Naive thymus-derived CD4-positive, alpha-beta T cell (primary cell): Measurements from ENCODE around the gene NPLOC4. TPM values are rescaled to one million over a fixed set of nuclear protein-coding genes. Genes with fewer than 3 reads are reported as not detected.

Experiments
- ATAC-seq: fragments of 150-1000 bp; cut with Tn5 transposase; 2 replicates; pipeline ENCODE4 v1.10.0; 2021; ENCODE audit warnings: mild to moderate bottlenecking, moderate library complexity
- CTCF ChIA-PET: fragments of 350-600 bp; sonication (Branson Sonifier 250); formaldehyde crosslinking; loops from one replicate; lab custom pipeline; 2021; ENCODE audit warnings: antibody characterized with exemption; lab: Charles Lee
- POLR2A ChIA-PET: fragments of 350-600 bp; sonication (Branson Sonifier 250); formaldehyde crosslinking; loops from one replicate; lab custom pipeline; 2021; ENCODE audit warnings: antibody characterized with exemption, inconsistent platforms; lab: Charles Lee
- DNase-seq, 9 donors: peaks; one replicate each; pipeline versions ENCODE4 v3.0.0 to v3.0.0-alpha.2; 2020 to 2022; ENCODE audit warnings: mixed read lengths in 1 of 9
- H3K27ac ChIP-seq: one replicate; pipeline ENCODE4 v1.7.0; 2013; ENCODE audit warnings: mild to moderate bottlenecking, low read depth, low read length, moderate library complexity
- H3K27me3 ChIP-seq, 2 donors: one replicate each; pipeline ENCODE4 v1.7.0; 2013; ENCODE audit warnings: low read length in 2 of 2, mild to moderate bottlenecking in 2 of 2, moderate library complexity in 2 of 2; ENCODE audit not compliant: control insufficient read depth in 2 of 2, insufficient read depth in 2 of 2
- H3K36me3 ChIP-seq, 3 experiments: 1 replicate in 2 of 3; 2 replicates in 1 of 3; pipeline ENCODE4 v1.7.0; 2013; ENCODE audit warnings: low read length in 3 of 3, mild to moderate bottlenecking in 3 of 3, moderate library complexity in 1 of 3; ENCODE audit not compliant: insufficient read depth in 3 of 3, control insufficient read depth in 2 of 3
- H3K4me1 ChIP-seq, 2 donors: one replicate each; pipeline ENCODE4 v1.7.0; 2013; ENCODE audit warnings: low read length in 2 of 2, mild to moderate bottlenecking in 2 of 2, moderate library complexity in 1 of 2; ENCODE audit not compliant: control insufficient read depth in 2 of 2, insufficient read depth in 2 of 2
- H3K4me3 ChIP-seq: 2 replicates; pipeline ENCODE4 v1.7.0; 2013; ENCODE audit warnings: mild to moderate bottlenecking, low read length
- H3K9me3 ChIP-seq, 3 experiments: 1 replicate in 2 of 3; 2 replicates in 1 of 3; pipeline ENCODE4 v1.7.0; 2013; ENCODE audit warnings: low read length in 3 of 3; ENCODE audit not compliant: control insufficient read depth in 2 of 3
- H3K27ac Mint-ChIP-seq, 9 donors: one replicate each; pipeline ENCODE4 v1.8.0; 2020 to 2022; ENCODE audit warnings: mixed read lengths in 9 of 9, mild to moderate bottlenecking in 8 of 9, moderate library complexity in 5 of 9, inconsistent platforms in 2 of 9
- H3K27me3 Mint-ChIP-seq, 5 donors: one replicate each; pipeline ENCODE4 v1.8.0; 2021 to 2022; ENCODE audit warnings: mixed read lengths in 5 of 5, mild to moderate bottlenecking in 1 of 5
- H3K36me3 Mint-ChIP-seq, 5 donors: one replicate each; pipeline ENCODE4 v1.8.0; 2020 to 2022; ENCODE audit warnings: mixed read lengths in 5 of 5, mild to moderate bottlenecking in 3 of 5, inconsistent platforms in 1 of 5
- H3K4me1 Mint-ChIP-seq, 7 donors: one replicate each; pipeline ENCODE4 v1.8.0; 2020 to 2022; ENCODE audit warnings: mixed read lengths in 7 of 7, mild to moderate bottlenecking in 3 of 7, inconsistent platforms in 1 of 7
- H3K4me3 Mint-ChIP-seq, 10 donors: one replicate each; pipeline ENCODE4 v1.8.0; 2020 to 2022; ENCODE audit warnings: mild to moderate bottlenecking in 10 of 10, mixed read lengths in 10 of 10, moderate library complexity in 6 of 10, inconsistent platforms in 2 of 10
- H3K9me3 Mint-ChIP-seq, 11 donors: one replicate each; pipeline ENCODE4 v1.8.0; 2020 to 2022; ENCODE audit warnings: mixed read lengths in 11 of 11, mild to moderate bottlenecking in 4 of 11, inconsistent platforms in 1 of 11, moderate library complexity in 1 of 11
- intact Hi-C, 2 donors: fragments of 100-400 bp; cut with micrococcal nuclease; formaldehyde crosslinking; loops; one replicate each; pipeline ENCODE4 v1.15.1; 2023
- polyA plus RNA-seq, 2 donors: library from polyadenylated mRNA; unstranded; fragments of 300-500 nt; fragmentation: Illumina TruSeq; gene quantifications; one replicate each; pipeline ENCODE4 v1.2.3, GENCODE V29; 2021
- total RNA-seq, 6 experiments: library from RNA in 5 of 6; stranded (reverse) in 5 of 6; gene quantifications; 1 replicate in 5 of 6; 2 replicates in 1 of 6; pipeline ENCODE4 v1.2.3 and lab custom pipeline; 2021 to 2026

NPLOC4 gene
- total and polyA plus RNA-seq, 7 experiments from 2014 or later, result 47.8 to 125 (median 84.2) TPM

DNA sequence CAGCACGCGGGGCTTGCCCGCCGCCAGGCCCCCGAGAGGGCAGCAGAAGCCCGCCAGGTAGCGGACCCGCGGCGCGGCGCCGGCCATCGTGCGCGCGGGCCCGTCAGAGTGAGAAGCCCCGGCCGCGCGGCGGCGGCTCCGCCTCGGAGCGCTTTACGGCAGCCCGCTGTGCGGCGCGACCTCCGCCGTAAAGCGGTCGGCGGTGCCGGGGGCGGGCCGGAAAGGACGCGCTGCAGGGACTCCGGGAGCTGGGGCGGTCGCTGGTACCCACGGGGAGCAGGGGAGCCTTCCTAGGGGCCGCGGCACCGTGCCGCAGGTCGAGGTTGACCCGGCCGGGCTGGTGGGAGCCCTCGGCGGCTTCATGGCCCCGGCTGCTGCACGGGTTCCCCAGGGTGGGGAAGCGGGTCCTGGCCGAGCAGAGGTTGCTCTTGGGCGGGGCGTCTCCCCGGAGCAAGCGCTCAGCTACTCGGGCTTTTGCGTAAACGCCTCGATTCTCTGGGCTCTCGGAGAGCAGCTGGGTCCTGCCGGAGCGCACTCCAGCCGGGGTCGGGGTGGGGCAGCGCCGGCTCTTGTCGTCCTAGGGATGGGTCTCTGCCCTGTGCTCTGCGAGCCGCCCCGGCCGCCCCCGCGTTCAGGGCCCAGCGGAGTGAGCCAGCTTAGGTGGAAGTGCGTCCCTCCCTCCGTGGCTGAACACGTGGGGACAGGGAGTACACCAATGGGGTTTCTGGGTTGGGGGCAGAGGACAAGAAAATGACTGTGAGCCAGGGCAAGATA lies 84.5 kb downstream of the NPLOC4 start, which contains the start of gene FAAP100:
FAAP100 (minus strand) TSS at position 110 of the 774 bp plus-strand sequence; CDS start at position 87, 23 bp downstream.
- peak within 1 kb of the TSS; percentile 88 to 93 (median 90) for H3K4me3 Mint-ChIP-seq
- peak within 1 kb of the TSS; percentile 77 for H3K4me3 ChIP-seq
- CTCF ChIA-PET, result interaction anchor here (0.7 to 1.6 kb wide), 5 partner anchors 14 to 300 kb away, joined by 3 to 7 read pairs (median 4); no protein-coding TSS in a partner anchor
- ATAC-seq (peak; percentile 86), DNase-seq (peak; percentile 73 to 92 (median 86))
- H3K36me3 Mint-ChIP-seq, result peaks cover 0 to 12% (median 8%) of the 10 kb centered on the region in 5 donors
- no peaks in the 10 kb centered on the region for H3K9me3 ChIP-seq
- H3K4me1 ChIP-seq, result peaks cover 17% of the 10 kb centered on the region in 2 donors
- POLR2A ChIA-PET, result interaction anchor here (0.8 to 6.0 kb wide), 12 partner anchors 10 to 906 kb away, joined by 3 to 65 read pairs (median 6); partner anchors contain the start of genes ACTG1, NARF and SLC38A10
- H3K27me3 ChIP-seq, result no peaks in the 10 kb centered on the region
- H3K27ac Mint-ChIP-seq, result peak within 1 kb of the TSS; percentile 69 to 95 (median 92)
- peaks cover 16 to 41% (median 36%) of the 10 kb centered on the region in 7 donors for H3K4me1 Mint-ChIP-seq
- peaks cover 0 to 27% (median 6%) of the 10 kb centered on the region in 3 experiments for H3K36me3 ChIP-seq
- no peaks in the 10 kb centered on the region for H3K27me3 Mint-ChIP-seq
- no peaks in the 10 kb centered on the region for H3K9me3 Mint-ChIP-seq
- H3K27ac ChIP-seq, result peak within 1 kb of the TSS; percentile 95
- intact Hi-C loops, result loop anchor here (1.0 to 10.0 kb wide), 20 partner anchors 33 to 1290 kb away; partner anchors contain the start of genes ACTG1 (in 2 of the 2), MRPL12 (in 2 of the 2), SLC38A10 (in 2 of the 2) and ARL16 (in 1 of the 2)

DNA sequence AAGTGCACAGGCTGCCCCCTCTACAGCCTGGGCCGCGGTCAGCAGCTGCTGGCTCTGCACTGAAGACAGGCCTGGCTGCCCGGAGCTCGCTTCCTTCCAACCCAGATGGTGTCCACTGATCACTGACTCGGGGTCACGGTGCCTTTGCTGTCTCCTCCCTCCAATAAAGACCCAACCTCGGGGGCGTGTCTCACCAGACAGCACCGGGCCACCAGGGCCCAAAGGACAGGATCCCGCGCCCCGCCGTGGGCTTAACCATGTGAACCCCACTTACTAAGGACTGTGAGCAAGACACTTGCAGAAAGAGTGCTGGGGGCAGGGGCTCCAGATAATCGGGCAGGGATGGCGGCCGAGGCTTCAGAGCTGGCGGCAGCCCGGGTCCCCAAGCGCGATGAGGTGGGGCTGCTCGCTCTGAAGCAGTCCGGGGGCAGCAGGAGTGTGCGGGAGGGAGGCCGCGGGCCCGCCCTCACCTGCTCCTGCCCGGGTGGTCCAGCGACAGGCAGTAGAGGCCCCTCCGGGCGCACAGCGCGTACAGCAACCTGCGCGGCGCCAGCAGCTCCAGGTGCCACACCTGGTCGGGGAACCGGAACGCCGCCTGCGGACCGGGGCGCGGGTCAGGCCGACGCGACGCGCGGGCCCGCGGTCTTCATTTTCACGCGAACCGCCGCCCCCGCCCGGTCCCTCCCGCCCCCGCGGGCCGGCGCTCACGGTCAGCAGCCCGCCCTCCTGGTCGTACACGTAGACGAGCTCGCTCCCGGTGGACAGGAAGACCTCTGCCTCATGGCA lies 85.3 kb downstream of the NPLOC4 start:
- peak overlapping the region; percentile 37 to 87 (median 65) for H3K27ac Mint-ChIP-seq
- H3K27me3 Mint-ChIP-seq, result no peaks in the 10 kb centered on the region
- peaks cover 0 to 31% (median 6%) of the 10 kb centered on the region in 3 experiments for H3K36me3 ChIP-seq
- ChIA-PET CTCF (interaction anchor here (1.0 to 1.6 kb wide), 3 partner anchors 31 to 50 kb away, joined by 4 to 7 read pairs (median 4); no protein-coding TSS in a partner anchor), POLR2A (interaction anchor here (0.8 to 6.0 kb wide), 9 partner anchors 13 to 907 kb away, joined by 3 to 65 read pairs (median 6); partner anchors contain the start of genes ACTG1 and NARF)
- H3K9me3 ChIP-seq, result no peaks in the 10 kb centered on the region
- peaks cover 0 to 8% (median 6%) of the 10 kb centered on the region in 5 donors for H3K36me3 Mint-ChIP-seq
- intact Hi-C loops, result loop anchor here (1.0 to 10.0 kb wide), 16 partner anchors 39 to 1289 kb away; partner anchors contain the start of genes MRPL12 (in 2 of the 2), SLC38A10 (in 2 of the 2), ACTG1 (in 1 of the 2) and ARL16 (in 1 of the 2)
- ATAC-seq (no peak), DNase-seq (no peak)
- peak overlapping the region; percentile 95 for H3K27ac ChIP-seq
- peaks cover 17% of the 10 kb centered on the region in 2 donors for H3K4me1 ChIP-seq
- peaks cover 16 to 41% (median 36%) of the 10 kb centered on the region in 7 donors for H3K4me1 Mint-ChIP-seq
- H3K27me3 ChIP-seq, result no peaks in the 10 kb centered on the region
- no peaks in the 10 kb centered on the region for H3K9me3 Mint-ChIP-seq
- peak overlapping the region; percentile 77 to 93 (median 86) for H3K4me3 Mint-ChIP-seq
- H3K4me3 ChIP-seq, result peak overlapping the region; percentile 77

DNA sequence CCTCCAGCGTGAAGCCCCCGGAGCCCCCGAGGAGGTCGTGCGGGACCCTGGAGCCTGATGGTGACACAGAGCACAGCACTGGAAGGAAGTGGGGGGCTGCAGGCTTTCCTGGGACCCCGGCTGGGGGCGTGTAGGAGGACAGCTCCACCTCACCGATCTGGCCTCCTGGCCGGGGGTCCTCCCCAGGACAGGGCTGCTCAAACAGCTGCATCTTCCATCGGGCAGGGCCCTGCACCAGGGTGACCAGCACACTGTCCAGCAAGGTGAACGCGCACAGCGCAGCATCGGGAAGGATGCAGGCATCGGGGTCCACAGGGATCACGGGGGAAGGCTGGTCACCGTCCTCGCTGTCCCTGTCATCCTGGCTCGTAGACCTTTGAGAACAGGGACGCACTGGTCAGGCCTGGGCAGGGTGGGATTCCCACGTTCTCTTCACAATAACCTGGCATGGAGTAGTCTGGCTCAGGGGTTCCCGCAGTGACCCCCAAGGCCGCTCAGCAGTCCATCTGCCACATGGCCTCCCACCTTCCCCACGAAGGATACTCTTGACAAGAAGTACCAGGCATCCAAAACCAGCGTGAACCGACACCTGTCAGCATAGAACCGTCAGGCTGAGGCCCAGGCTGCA lies 86.0 kb downstream of the NPLOC4 start:
- H3K27me3 Mint-ChIP-seq, result no peaks in the 10 kb centered on the region
- Histone ChIP-seq H3K4me3 (peak overlapping the region; percentile 77), H3K27me3 (no peaks in the 10 kb centered on the region), H3K4me1 (peaks cover 17% of the 10 kb centered on the region in 2 donors), H3K27ac (peak overlapping the region; percentile 95), H3K36me3 (peaks cover 0 to 38% (median 6%) of the 10 kb centered on the region in 3 experiments), H3K9me3 (no peaks in the 10 kb centered on the region)
- H3K36me3 Mint-ChIP-seq, result peaks cover 0 to 12% (median 6%) of the 10 kb centered on the region in 5 donors
- intact Hi-C loops, result loop anchor here (5.0 to 10.0 kb wide), 5 partner anchors 131 to 1289 kb away; partner anchors contain the start of genes ARL16 (in 1 of the 2), HGS (in 1 of the 2), MRPL12 (in 1 of the 2) and RNF213 (in 1 of the 2)
- H3K4me1 Mint-ChIP-seq, result peaks cover 16 to 41% (median 36%) of the 10 kb centered on the region in 7 donors
- H3K27ac Mint-ChIP-seq, result peak overlapping the region in 7 of 9 donors; percentile 37 to 84 (median 64)
- ChIA-PET POLR2A (interaction anchor here (1.8 to 6.0 kb wide), 4 partner anchors 14 to 40 kb away, joined by 3 to 65 read pairs (median 18); partner anchors contain the start of gene ACTG1), CTCF (interaction anchor here (1.4 kb wide), 1 partner anchor 31 kb away, joined by 4 read pairs; no protein-coding TSS in a partner anchor)
- H3K4me3 Mint-ChIP-seq, result peak overlapping the region; percentile 77 to 93 (median 86)
- ATAC-seq (no peak), DNase-seq (no peak)
- H3K9me3 Mint-ChIP-seq, result no peaks in the 10 kb centered on the region

DNA sequence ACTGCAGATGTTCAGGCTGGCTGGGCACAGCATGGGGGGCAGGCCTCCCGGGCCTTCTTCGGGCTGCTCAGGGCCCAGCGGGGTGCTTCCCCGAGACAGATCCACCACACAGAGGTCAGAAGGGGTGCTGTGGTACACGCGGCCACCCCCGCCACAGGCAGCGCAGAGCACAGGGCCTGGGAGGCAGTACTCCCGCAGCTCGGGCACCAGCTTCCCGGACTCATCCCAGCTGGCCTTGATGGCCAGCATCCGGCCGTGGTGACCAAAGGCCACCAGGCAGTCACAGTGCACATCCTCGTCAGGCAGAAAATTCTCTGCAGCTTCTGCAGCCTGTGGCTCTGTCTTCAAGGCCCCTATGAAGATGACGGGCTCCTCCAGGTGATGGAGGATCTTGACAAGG lies 86.6 kb downstream of the NPLOC4 start:
- peaks cover 17% of the 10 kb centered on the region in 2 donors for H3K4me1 ChIP-seq
- H3K27ac ChIP-seq, result no peak overlapping the region
- DNase-seq (no peak), ATAC-seq (no peak)
- ChIA-PET POLR2A (interaction anchor here (1.8 to 6.0 kb wide), 2 partner anchors 13 to 39 kb away, joined by 3 to 65 read pairs; partner anchors contain the start of gene ACTG1), CTCF (interaction anchor here (1.4 kb wide), 1 partner anchor 30 kb away, joined by 4 read pairs; no protein-coding TSS in a partner anchor)
- no peaks in the 10 kb centered on the region for H3K27me3 ChIP-seq
- H3K27me3 Mint-ChIP-seq, result no peaks in the 10 kb centered on the region
- H3K36me3 ChIP-seq, result peaks cover 0 to 45% (median 6%) of the 10 kb centered on the region in 3 experiments
- H3K9me3 ChIP-seq, result no peaks in the 10 kb centered on the region
- intact Hi-C loops, result loop anchor here (5.0 to 10.0 kb wide), 5 partner anchors 132 to 1288 kb away; partner anchors contain the start of genes ARL16 (in 1 of the 2), HGS (in 1 of the 2), MRPL12 (in 1 of the 2) and RNF213 (in 1 of the 2)
- H3K9me3 Mint-ChIP-seq, result no peaks in the 10 kb centered on the region
- peak overlapping the region in 3 of 9 donors; percentile 37 to 68 (median 62) for H3K27ac Mint-ChIP-seq
- H3K4me1 Mint-ChIP-seq, result peaks cover 16 to 41% (median 36%) of the 10 kb centered on the region in 7 donors
- H3K4me3 ChIP-seq, result no peak overlapping the region
- H3K36me3 Mint-ChIP-seq, result peaks cover 0 to 12% (median 6%) of the 10 kb centered on the region in 5 donors
- H3K4me3 Mint-ChIP-seq, result peak overlapping the region; percentile 39 to 93 (median 86)

DNA sequence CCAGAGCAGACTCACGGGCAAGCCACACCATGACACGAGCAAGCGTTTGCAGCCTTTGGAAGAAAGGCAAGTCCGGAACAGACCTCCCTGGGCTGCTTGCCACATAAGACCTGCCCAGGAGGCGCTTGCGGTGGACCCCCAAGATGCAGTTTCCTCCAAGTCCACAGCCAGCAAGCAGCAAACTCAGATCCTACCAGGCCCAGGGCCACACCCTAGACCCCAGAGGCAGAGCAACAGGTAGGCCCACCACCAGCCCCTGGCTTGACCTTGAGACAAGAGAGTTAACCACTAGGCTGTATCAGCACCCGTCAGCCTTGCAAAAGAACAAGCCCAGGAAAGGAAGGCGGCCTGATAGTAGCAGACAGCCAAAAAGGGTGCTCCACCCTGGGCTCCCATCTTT lies 87.1 kb downstream of the NPLOC4 start:
- Histone ChIP-seq H3K27me3 (no peaks in the 10 kb centered on the region), H3K4me3 (no peak overlapping the region), H3K4me1 (peaks cover 17% of the 10 kb centered on the region in 2 donors), H3K9me3 (no peaks in the 10 kb centered on the region), H3K27ac (no peak overlapping the region), H3K36me3 (peaks cover 0 to 48% (median 6%) of the 10 kb centered on the region in 3 experiments)
- peak overlapping the region; percentile 37 to 93 (median 68) for H3K4me3 Mint-ChIP-seq
- DNase-seq (no peak), ATAC-seq (no peak)
- intact Hi-C loops, result loop anchor here (5.0 to 10.0 kb wide), 5 partner anchors 132 to 1288 kb away; partner anchors contain the start of genes ARL16 (in 1 of the 2), HGS (in 1 of the 2), MRPL12 (in 1 of the 2) and RNF213 (in 1 of the 2)
- ChIA-PET POLR2A (interaction anchor here (1.8 to 6.0 kb wide), 2 partner anchors 13 to 39 kb away, joined by 3 to 65 read pairs; partner anchors contain the start of gene ACTG1), CTCF (no interaction called here)
- H3K9me3 Mint-ChIP-seq, result no peaks in the 10 kb centered on the region
- H3K27ac Mint-ChIP-seq, result peak overlapping the region in 3 of 9 donors; percentile 19 to 68 (median 62)
- H3K4me1 Mint-ChIP-seq, result peaks cover 16 to 41% (median 36%) of the 10 kb centered on the region in 7 donors
- H3K27me3 Mint-ChIP-seq, result no peaks in the 10 kb centered on the region
- peaks cover 0 to 16% (median 6%) of the 10 kb centered on the region in 5 donors for H3K36me3 Mint-ChIP-seq
